Heart left ventricle (tissue), 16 donors: ENCODE measurements around the gene DDX27. TPM values are rescaled to one million over a fixed set of nuclear protein-coding genes. Genes with fewer than 3 reads are reported as not detected.

ENCODE experiments used
- ATAC-seq, 4 donors: fragments of 200-7000 bp; cut with Tn5 transposase; one replicate each; pipeline ENCODE4 v1.9.1; 2020 to 2022; ENCODE audit warnings: moderate library complexity in 4 of 4, mild to moderate bottlenecking in 3 of 4, moderate number of reproducible peaks in 1 of 4
- DNase-seq, 5 donors: peaks; one replicate each; pipeline ENCODE4 v3.0.0-alpha.2; 2020
- H3K27ac ChIP-seq, 12 donors: fragments of 200-600 bp; sonication (generic) in 4 of 12; one replicate each; pipeline versions ENCODE4 v1.5.0 to v1.8.0; 2016 to 2022; ENCODE audit warnings: mild to moderate bottlenecking in 2 of 12
- H3K27me3 ChIP-seq, 9 donors: fragments of 200-600 bp; sonication (generic) in 2 of 9; one replicate each; pipeline versions ENCODE4 v1.5.1 to v1.8.0; 2016 to 2022; ENCODE audit warnings: mild to moderate bottlenecking in 3 of 9
- H3K36me3 ChIP-seq, 9 donors: fragments of 200-600 bp; sonication (generic) in 2 of 9; one replicate each; pipeline versions ENCODE4 v1.5.0 to v1.8.0; 2018 to 2022; ENCODE audit warnings: mild to moderate bottlenecking in 2 of 9
- H3K4me1 ChIP-seq, 12 donors: fragments of 200-600 bp; sonication (generic) in 4 of 12; one replicate each; pipeline versions ENCODE4 v1.5.0 to v1.8.0; 2016 to 2022; ENCODE audit warnings: mild to moderate bottlenecking in 3 of 12
- H3K4me3 ChIP-seq, 12 donors: fragments of 200-600 bp; sonication (generic) in 4 of 12; one replicate each; pipeline versions ENCODE4 v1.5.0 to v1.8.0; 2017 to 2022; ENCODE audit warnings: mild to moderate bottlenecking in 9 of 12, moderate library complexity in 4 of 12
- H3K9me3 ChIP-seq, 12 donors: fragments of 200-600 bp; sonication (generic) in 4 of 12; one replicate each; pipeline versions ENCODE4 v1.5.0 to v1.8.0; 2016 to 2022; ENCODE audit warnings: mild to moderate bottlenecking in 1 of 12
- POLR2A ChIP-seq, 2 donors: fragments of 450-650 bp; IDR thresholded peaks; one replicate each; pipeline ENCODE4 v1.6.1; 2017; ENCODE audit warnings: antibody characterized with exemption in 2 of 2, mild to moderate bottlenecking in 2 of 2, moderate library complexity in 2 of 2
- WGBS, 4 donors: extraction: QIAGEN DNeasy Blood & Tissue Kit in 2 of 4; methylation state at CpG; one replicate each; pipeline versions ENCODE4 v1.1.5 to v1.1.7; 2013 to 2018; 5-methylcytosine and 5-hydroxymethylcytosine counted together
- intact Hi-C, 10 donors: fragments of 100-400 bp; cut with DNase I; formaldehyde crosslinking; loops; one replicate each; pipeline versions ENCODE4 v1.11.1 to v1.14.2; 2022
- polyA plus RNA-seq, 2 donors: library from polyadenylated mRNA; stranded (reverse); fragments of 200-250 nt; gene quantifications; one replicate each; pipeline ENCODE4 v1.2.3, GENCODE V29; 2013
- total RNA-seq, 9 donors: library from RNA; depleted of rRNA in 2 of 9; stranded (reverse); fragments of >200 nt in 2 of 9; fragmentation: NEBNext Ultra II Directional in 3 of 9; extraction: Animal tissue kit (Norgen Biotek cat#: 25700) in 3 of 9; gene quantifications; one replicate each; pipeline versions ENCODE4 v1.1.0 to v1.2.4, GENCODE V29; 2016 to 2023
- TF ChIP-seq, protein P1 (sequence below), 12 donors: fragments of 200-600 bp; sonication (generic) in 4 of 12; IDR thresholded peaks; one replicate each; pipeline versions ENCODE4 v1.5.0 to v1.8.0; 2018 to 2022; ENCODE audit warnings: antibody characterized with exemption in 12 of 12, mild to moderate bottlenecking in 5 of 12
- donor health status: ischemic (EF 13 %, LVEDD 7.1; RV severe dilation, severe dysfunction).
- donor health status: healthy with polysubstance abuse.
- donor health status: DM: no; HTN: yes; CAD: no.
- donor health status: DM: no; HTN: no; CAD: no.
- donor health status: ischemic (EF 25% LVEDD 6.9; RV normal size, moderate dysfunction).
- donor health status: ischemic (EF 25% LVEDD 5.7; RV mildly dilated, moderate dysfunction).
- donor health status: healthy.
- donor health status: DM: yes; HTN: yes; CAD: no.
- donor health status: ischemic (EF 35%, LVEDD 5.7; RV mildly dilated, moderate dysfunction).
- donor health status: nonischemic (EF 11% LVEDD 7.7; RV severe dilation, severe dysfunction).
- donor health status: DM: yes; HTN: yes; CAD: no.
- donor health status: PGD.
- donor health status: ischemic (EF 29% LVEDD 5.4; RV normal size, mild dysfunction).
- donor health status: nonischemic (EF 23%, LVEDD 6.1; RV moderate dilation, normal function).

DDX27 gene
- total and polyA plus RNA-seq, 11 donors = 12.0 to 34.2 (median 13.9) TPM

DNA sequence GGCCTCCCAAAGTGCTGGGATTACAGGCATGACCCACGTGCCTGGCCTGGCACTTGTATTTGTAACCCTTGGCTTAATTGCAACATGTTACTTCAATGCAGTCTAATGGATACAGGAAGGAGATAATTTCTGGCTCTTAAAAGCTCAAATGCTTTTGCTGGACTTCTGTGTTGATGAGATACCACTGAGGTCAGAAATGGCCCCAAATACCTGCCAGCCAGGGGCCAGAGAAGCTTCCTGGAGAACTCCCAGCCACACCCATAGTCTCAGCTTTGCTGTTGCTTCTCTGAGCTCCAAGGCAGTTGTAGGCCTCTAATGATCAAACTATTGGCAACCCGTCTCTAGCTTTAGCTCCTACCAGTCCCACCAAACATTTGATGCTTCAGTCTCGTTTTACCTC lies 72.8 kb downstream of the DDX27 start:
- Histone ChIP-seq H3K27me3 (no peaks in the 10 kb centered on the region), H3K4me3 (no peak overlapping the region), H3K4me1 (peaks cover 0 to 8% (median 0%) of the 10 kb centered on the region in 12 donors), H3K36me3 (peaks cover 8 to 63% (median 51%) of the 10 kb centered on the region in 9 donors), H3K9me3 (peaks cover 0 to 15% (median 8%) of the 10 kb centered on the region in 12 donors), H3K27ac (no peak overlapping the region)
- DNase-seq (no peak), ATAC-seq (no peak)
- 60 to 81% (median 69%) methylated on average over 3 of the region's 3 CpGs for WGBS, 4 donors
- intact Hi-C loops = no loop called here
- TF ChIP-seq POLR2A (IDR thresholded peaks at IDR 0.05) = no peak
- TF ChIP-seq, protein P1, sequence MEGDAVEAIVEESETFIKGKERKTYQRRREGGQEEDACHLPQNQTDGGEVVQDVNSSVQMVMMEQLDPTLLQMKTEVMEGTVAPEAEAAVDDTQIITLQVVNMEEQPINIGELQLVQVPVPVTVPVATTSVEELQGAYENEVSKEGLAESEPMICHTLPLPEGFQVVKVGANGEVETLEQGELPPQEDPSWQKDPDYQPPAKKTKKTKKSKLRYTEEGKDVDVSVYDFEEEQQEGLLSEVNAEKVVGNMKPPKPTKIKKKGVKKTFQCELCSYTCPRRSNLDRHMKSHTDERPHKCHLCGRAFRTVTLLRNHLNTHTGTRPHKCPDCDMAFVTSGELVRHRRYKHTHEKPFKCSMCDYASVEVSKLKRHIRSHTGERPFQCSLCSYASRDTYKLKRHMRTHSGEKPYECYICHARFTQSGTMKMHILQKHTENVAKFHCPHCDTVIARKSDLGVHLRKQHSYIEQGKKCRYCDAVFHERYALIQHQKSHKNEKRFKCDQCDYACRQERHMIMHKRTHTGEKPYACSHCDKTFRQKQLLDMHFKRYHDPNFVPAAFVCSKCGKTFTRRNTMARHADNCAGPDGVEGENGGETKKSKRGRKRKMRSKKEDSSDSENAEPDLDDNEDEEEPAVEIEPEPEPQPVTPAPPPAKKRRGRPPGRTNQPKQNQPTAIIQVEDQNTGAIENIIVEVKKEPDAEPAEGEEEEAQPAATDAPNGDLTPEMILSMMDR (IDR thresholded peaks at IDR 0.05) = no peak

DNA sequence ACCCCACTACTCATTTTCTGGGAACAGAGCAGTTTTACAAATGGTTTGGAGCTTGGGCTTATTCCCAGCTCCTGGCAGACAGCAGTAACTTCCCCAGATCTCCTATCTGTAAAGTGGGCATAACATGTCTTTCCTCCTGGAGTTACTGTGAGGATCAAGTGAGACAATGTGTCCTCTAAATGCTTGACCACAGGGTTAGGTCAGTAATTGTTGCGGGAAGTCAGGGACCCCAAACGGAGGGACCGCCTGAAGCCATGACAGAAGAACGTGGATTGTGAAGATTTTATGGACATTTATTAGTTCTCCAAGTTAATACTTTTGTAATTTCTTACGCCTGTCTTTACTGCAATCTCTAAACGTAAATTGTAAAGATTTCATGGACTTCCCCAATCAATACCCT lies 73.9 kb downstream of the DDX27 start:
- Histone ChIP-seq H3K9me3 (peaks cover 0 to 4% (median 0%) of the 10 kb centered on the region in 12 donors), H3K27ac (no peak overlapping the region), H3K27me3 (no peaks in the 10 kb centered on the region), H3K36me3 (peaks cover 4 to 51% (median 40%) of the 10 kb centered on the region in 9 donors), H3K4me3 (no peak overlapping the region), H3K4me1 (peaks cover 0 to 12% (median 0%) of the 10 kb centered on the region in 12 donors)
- 95 to 98% (median 97%) methylated on average over 6 of the region's 6 CpGs for WGBS, 4 donors
- intact Hi-C loops = no loop called here
- DNase-seq (no peak), ATAC-seq (no peak)
- TF ChIP-seq POLR2A (IDR thresholded peaks at IDR 0.05) = no peak
- TF ChIP-seq, protein P1 (IDR thresholded peaks at IDR 0.05) = no peak

Other genes starting within 250 kb of the DDX27 start
- gene CSE1L, start 173.1 kb upstream of the DDX27 start, total RNA-seq = 10 to 100 TPM; 31.2 to 56.8 (median 41.9) TPM
- 10 to 100 TPM; 19.1 to 59.0 TPM for gene CSE1L, start 173.1 kb upstream of the DDX27 start, polyA plus RNA-seq
- gene STAU1, start 31.1 kb upstream of the DDX27 start, total RNA-seq = 10 to 100 TPM; 56.7 to 95.4 (median 73.6) TPM
- 10 to 100 TPM; 23.2 to 43.9 TPM for gene STAU1, start 31.1 kb upstream of the DDX27 start, polyA plus RNA-seq
- 10 to 100 TPM; 18.2 to 55.8 (median 26.8) TPM for gene ZNFX1, start 58.6 kb downstream of the DDX27 start, total RNA-seq
- 10 to 100 TPM in 1 of 2 donors, 1 to 10 TPM in 1; 6.4 to 16.2 TPM for gene ZNFX1, start 58.6 kb downstream of the DDX27 start, polyA plus RNA-seq